C4-2B (cell line): ENCODE results near the gene CYP2W1.

Source experiments
- ZFX ChIP-seq: fragments of 450-650 bp; IDR thresholded peaks from 2 replicates; pipeline ENCODE4 v1.6.1; 2017
- TF ChIP-seq, protein P1 (sequence below): fragments of 450-650 bp; conservative IDR thresholded peaks from 2 replicates; pipeline ENCODE4 v1.5.1; 2017; ENCODE audit warnings: mild to moderate bottlenecking

DNA sequence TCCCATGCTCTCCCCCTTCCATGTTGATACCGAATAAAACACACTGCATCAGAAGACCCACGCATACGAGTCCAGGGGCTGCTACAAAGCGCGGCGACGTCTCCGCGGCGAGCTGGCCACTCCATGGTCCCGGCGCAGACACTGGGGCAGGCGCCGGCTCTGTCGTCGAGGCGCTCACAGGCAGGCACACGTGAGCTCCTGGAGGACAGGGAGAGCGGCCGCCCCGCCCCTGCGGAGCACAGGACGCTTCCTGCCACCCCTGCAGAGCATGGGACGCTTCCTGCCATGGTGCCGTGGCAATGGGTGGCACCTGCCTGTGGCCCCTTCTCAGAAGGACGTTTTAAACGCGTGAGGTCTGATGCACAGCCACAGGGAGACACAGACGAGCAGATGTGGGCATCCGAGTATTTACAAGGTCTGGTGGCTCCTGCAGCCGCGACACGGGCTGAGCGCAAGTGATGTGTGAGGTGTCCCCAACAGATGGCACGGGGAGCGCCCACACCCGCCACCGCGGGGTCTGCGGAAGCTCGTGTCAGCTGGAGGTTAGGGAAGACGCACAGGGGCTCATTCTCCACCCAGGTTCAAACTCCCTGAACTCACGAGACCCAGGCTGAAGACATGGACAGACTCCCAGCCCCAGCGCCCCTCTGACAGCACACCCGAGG is 40.0 kb downstream of the CYP2W1 start:
- TF ChIP-seq, protein P1, sequence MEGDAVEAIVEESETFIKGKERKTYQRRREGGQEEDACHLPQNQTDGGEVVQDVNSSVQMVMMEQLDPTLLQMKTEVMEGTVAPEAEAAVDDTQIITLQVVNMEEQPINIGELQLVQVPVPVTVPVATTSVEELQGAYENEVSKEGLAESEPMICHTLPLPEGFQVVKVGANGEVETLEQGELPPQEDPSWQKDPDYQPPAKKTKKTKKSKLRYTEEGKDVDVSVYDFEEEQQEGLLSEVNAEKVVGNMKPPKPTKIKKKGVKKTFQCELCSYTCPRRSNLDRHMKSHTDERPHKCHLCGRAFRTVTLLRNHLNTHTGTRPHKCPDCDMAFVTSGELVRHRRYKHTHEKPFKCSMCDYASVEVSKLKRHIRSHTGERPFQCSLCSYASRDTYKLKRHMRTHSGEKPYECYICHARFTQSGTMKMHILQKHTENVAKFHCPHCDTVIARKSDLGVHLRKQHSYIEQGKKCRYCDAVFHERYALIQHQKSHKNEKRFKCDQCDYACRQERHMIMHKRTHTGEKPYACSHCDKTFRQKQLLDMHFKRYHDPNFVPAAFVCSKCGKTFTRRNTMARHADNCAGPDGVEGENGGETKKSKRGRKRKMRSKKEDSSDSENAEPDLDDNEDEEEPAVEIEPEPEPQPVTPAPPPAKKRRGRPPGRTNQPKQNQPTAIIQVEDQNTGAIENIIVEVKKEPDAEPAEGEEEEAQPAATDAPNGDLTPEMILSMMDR: no peak
- no peak for TF ChIP-seq ZFX
